ENCODE results near the gene RALGAPA1. TPM values are rescaled to one million over a fixed set of nuclear protein-coding genes. Genes with fewer than 3 reads are reported as not detected.
"Not testable (repeated sequence)": the region's sequence is repeated elsewhere in the genome, so short reads cannot be mapped to it uniquely, and the experiment has no call there.

Gene RALGAPA1
- total RNA-seq, 1 donor: 39.1 TPM

DNA sequence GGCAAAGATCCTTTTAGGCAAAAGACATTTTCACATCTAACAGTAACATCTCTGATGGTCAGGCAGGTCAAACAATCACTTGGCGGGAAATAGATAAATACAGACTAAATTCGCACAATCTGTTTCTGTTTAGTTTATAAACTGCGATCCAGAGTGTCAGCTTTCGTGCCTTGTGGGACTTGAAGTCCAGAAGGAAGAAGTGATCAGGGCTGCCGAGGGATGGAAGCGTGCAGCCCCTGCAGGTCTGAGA lies 16.8 kb upstream of the RALGAPA1 start:
- H3K4me1 ChIP-seq (ENCODE audit: insufficient read depth, low read length): peaks cover 3% of the 10 kb centered on the region
- no peak for DNase-seq (ENCODE audit: insufficient read length, low spot score, missing footprints)
- H3K27ac ChIP-seq (ENCODE audit: low read depth, low read length): peak overlapping the region; percentile 96
- no peaks in the 10 kb centered on the region for H3K27me3 ChIP-seq (ENCODE audit: insufficient read depth, low read length)
- H3K36me3 ChIP-seq (ENCODE audit: insufficient read depth, low read length): no peaks in the 10 kb centered on the region
- peaks cover 7% of the 10 kb centered on the region for H3K79me2 ChIP-seq (ENCODE audit: insufficient read depth, low read length)
- H3K9me3 ChIP-seq (ENCODE audit: low read depth, low read length): no peaks in the 10 kb centered on the region
- peak overlapping the region; percentile 87 for H3K4me2 ChIP-seq (ENCODE audit: insufficient read depth, low read length)
- peak overlapping the region; percentile 99 for H3K4me3 ChIP-seq (ENCODE audit: insufficient read depth, low read length)
- peaks cover 2% of the 10 kb centered on the region for H4K20me1 ChIP-seq (ENCODE audit: insufficient read depth, low read length)
- H2AFZ ChIP-seq (ENCODE audit: low read length): peak overlapping the region; percentile 73
- no peak for TF ChIP-seq CTCF (IDR thresholded peaks at IDR 0.05; ENCODE audit: extremely low read depth, low read depth, low read length)

DNA sequence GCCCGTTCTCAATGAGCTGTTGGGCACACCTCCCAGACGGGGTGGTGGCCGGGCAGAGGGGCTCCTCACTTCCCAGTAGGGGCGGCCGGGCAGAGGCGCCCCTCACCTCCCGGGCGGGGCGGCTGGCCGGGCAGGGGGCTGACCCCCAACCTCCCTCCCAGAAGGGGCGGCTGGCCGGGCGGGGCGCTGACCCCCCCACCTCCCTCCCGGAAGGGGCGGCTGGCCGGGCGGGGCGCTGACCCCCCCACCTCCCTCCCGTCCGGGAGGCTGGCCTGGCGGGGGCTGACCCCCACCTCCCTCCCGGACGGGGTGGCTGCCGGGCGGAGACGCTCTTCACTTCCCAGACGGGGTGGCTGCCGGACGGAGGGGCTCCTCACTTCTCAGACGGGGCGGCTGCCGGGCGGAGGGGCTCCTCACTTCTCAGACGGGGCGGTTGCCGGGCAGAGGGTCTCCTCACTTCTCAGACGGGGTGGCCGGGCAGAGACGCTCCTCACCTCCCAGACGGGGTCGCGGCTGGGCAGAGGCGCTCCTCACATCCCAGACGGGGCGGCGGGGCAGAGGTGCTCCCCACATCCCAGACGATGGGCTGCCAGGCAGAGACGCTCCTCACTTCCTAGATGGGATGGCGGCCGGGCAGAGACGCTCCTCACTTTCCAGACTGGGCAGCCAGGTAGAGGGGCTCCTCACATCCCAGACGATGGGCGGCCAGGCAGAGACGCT lies 15.5 kb upstream of the RALGAPA1 start:
- not testable (repeated sequence) for H3K4me2 ChIP-seq (ENCODE audit: insufficient read depth, low read length); H3K36me3 ChIP-seq (ENCODE audit: insufficient read depth, low read length); H3K4me3 ChIP-seq (ENCODE audit: insufficient read depth, low read length); H3K4me1 ChIP-seq (ENCODE audit: insufficient read depth, low read length); H3K79me2 ChIP-seq (ENCODE audit: insufficient read depth, low read length); H4K20me1 ChIP-seq (ENCODE audit: insufficient read depth, low read length); DNase-seq (ENCODE audit: insufficient read length, low spot score, missing footprints); H3K27ac ChIP-seq (ENCODE audit: low read depth, low read length); H2AFZ ChIP-seq (ENCODE audit: low read length); H3K9me3 ChIP-seq (ENCODE audit: low read depth, low read length); H3K27me3 ChIP-seq (ENCODE audit: insufficient read depth, low read length)

- Histone ChIP-seq H3K79me2 (ENCODE audit: insufficient read depth, low read length) (peaks cover under 1% of the 10 kb centered on the region), H3K4me3 (ENCODE audit: insufficient read depth, low read length) (no peak overlapping the region), H3K9me3 (ENCODE audit: low read depth, low read length) (no peaks in the 10 kb centered on the region), H4K20me1 (ENCODE audit: insufficient read depth, low read length) (no peaks in the 10 kb centered on the region), H2AFZ (ENCODE audit: low read length) (no peak overlapping the region), H3K27me3 (ENCODE audit: insufficient read depth, low read length) (no peaks in the 10 kb centered on the region), H3K27ac (ENCODE audit: low read depth, low read length) (no peak overlapping the region), H3K4me2 (ENCODE audit: insufficient read depth, low read length) (no peak overlapping the region), H3K4me1 (ENCODE audit: insufficient read depth, low read length) (peaks cover 3% of the 10 kb centered on the region), H3K36me3 (ENCODE audit: insufficient read depth, low read length) (no peaks in the 10 kb centered on the region)
- TF ChIP-seq CTCF (IDR thresholded peaks at IDR 0.05; ENCODE audit: extremely low read depth, low read depth, low read length): no peak
- DNase-seq (ENCODE audit: insufficient read length, low spot score, missing footprints): no peak
Measured at GRCh38 chr14:35822501-35822900, 13.4 kb upstream of the RALGAPA1 start.

DNA sequence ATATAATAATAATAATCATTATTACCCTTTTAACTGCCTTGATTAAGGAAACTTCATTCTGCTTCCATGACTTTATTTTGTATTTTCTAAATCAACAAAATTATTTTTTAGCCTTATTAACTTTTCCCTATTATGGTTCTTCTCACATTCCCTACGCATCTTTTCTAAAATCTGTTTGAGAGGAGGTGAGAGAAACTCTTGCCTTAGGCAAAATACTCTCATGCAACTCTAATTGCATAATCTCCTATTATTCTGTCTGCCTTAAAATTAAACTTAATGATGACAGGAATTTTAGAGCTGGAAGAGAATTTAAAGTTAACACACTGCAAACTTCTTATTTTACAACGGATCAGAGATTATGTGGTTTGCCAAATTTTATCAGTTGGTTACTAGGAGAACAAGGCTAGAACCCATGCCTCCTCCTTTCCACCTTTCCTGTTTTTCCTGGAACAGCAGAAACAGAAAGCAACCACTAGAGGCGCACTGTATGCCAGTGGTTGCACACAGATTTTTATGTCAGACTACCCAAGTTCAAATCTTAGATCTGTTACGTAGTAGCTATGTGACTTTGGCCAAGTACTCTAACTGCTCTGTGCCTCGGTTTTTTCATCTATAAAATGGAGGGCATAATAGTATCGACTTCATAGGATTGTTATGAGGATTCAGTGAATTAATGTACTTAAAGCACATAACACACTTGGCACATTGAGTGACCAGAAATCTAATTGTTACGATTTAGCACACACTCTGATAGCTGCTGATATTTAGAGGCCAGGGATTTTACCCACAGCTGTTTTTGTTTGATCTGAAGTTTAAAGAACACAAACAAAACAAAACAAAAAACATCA lies 12.7 kb upstream of the RALGAPA1 start:
- TF ChIP-seq CTCF (IDR thresholded peaks at IDR 0.05; ENCODE audit: extremely low read depth, low read depth, low read length): peak; percentile 92
- H4K20me1 ChIP-seq (ENCODE audit: insufficient read depth, low read length): no peaks in the 10 kb centered on the region
- no peaks in the 10 kb centered on the region for H3K36me3 ChIP-seq (ENCODE audit: insufficient read depth, low read length)
- DNase-seq (ENCODE audit: insufficient read length, low spot score, missing footprints): peak; percentile 84
- no peaks in the 10 kb centered on the region for H3K9me3 ChIP-seq (ENCODE audit: low read depth, low read length)
- H3K27ac ChIP-seq (ENCODE audit: low read depth, low read length): no peak overlapping the region
- peaks cover 3% of the 10 kb centered on the region for H3K4me1 ChIP-seq (ENCODE audit: insufficient read depth, low read length)
- H3K4me2 ChIP-seq (ENCODE audit: insufficient read depth, low read length): no peak overlapping the region
- no peak overlapping the region for H3K4me3 ChIP-seq (ENCODE audit: insufficient read depth, low read length)
- H3K79me2 ChIP-seq (ENCODE audit: insufficient read depth, low read length): no peaks in the 10 kb centered on the region
- H3K27me3 ChIP-seq (ENCODE audit: insufficient read depth, low read length): peaks cover 2% of the 10 kb centered on the region
- H2AFZ ChIP-seq (ENCODE audit: low read length): peak overlapping the region; percentile 17

Measured in osteoblast (primary cell).